Measurements from ENCODE around the gene PDZRN3. TPM values are rescaled to one million over a fixed set of nuclear protein-coding genes. Genes with fewer than 3 reads are reported as not detected.

The PDZRN3 gene
- total RNA-seq, 1 experiment from 2014 or later, result 0.55 TPM

- DNase-seq (ENCODE audit: low read depth), result no peak
Measured at GRCh38 chr3:73427048-73427706, 197.6 kb downstream of the PDZRN3 start.

DNA sequence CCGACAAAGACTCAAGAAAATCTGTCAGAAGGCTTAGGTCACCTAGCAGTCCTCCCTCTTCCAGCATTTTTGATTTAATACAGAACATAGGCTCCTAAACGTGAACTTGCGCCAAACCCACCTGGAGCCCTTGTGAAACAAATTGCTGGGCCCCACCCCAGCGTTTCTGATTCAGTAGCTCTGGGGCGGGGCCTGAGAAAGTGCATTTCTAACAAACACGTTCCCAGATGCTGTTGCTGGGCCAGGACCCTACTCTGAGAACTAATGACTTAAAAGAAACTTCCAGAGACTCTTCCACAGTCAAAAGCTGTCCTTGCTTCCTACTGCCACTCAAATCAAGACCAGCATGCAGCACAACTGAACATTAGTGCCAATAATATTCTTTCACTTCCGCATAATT, 198.1 kb downstream of the PDZRN3 start:
- DNase-seq (ENCODE audit: low read depth), result no peak

DNA sequence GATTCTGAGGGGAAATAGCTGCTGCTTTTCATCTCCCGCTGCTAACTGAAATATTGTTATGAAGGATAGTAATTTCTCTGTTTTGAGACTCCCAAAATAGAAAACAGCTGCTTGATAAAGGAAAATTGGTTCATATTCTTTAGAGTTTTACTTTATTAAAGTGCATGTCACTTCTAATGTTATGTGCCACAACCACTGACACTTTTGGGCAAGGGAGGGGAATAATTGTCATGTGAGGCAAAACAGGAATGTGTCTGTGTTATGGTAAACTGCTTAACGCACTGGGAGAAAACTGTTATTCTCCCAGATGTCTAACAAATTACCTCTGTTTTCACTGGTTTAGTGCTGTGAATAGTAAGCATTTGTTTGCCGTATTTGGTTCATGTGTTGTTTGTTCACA, 201.6 kb downstream of the PDZRN3 start:
- DNase-seq (ENCODE audit: low read depth), result no peak

DNA sequence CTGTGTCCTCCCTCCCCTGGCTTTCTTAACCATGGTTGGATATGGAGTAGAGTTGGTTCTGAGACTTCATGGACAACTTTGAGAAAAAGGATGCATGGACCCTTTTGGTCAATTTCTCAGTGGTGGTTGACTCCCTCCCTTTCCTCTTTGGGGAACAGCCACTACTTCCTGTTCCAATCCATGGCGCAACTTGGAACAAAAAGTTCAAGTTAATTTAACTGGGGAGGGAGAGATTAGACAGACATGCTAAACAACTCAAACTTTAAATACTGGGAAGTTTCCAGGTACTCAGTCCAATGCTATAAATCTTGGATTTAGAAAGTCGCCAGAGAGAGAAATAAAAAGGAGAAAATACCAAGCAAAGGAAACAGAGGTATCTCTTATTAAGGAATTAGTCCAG, 202.2 kb downstream of the PDZRN3 start:
- no peak for DNase-seq (ENCODE audit: low read depth)

DNA sequence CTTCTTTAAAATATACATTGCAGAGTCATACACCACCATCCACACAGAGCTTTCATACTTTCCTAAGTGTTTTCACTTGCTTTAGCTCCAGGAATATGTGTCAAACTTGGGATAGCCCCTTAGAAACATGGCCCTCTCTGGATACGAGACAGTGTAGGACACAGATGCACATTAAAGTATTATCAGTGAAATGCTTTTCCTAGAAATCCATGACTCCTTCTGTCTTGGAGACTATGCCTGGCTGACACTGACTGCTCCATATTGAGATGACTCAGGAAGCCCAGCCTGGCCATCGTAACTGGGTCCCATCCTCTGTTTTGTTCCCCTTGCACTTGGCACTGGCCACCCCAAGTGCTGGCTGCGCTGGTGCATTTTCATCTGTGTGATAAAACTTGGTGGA, 204.8 kb downstream of the PDZRN3 start:
- DNase-seq (ENCODE audit: low read depth), result no peak

GRCh38 chr3:73419179-73419803, 205.4 kb downstream of the PDZRN3 start:
- no peak for DNase-seq (ENCODE audit: low read depth)

DNA sequence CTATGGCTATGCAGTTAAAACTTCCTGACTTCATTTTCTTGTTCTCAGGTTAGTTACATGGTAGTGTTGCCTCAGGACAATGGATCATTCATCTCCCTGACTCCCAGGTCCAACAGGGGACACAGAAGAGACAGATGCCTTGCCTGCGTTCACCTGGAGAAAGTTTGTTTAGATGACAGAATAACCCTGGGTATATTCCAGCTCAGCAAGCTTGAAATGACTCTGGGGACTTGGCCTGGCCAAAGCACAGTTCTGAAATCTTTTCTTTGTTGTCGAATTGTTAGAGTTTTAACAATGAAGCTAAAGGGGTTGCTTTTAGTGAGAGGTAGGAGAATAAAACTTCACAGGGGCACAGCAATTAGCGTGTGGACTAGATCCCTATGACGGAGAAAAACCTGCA, 206.1 kb downstream of the PDZRN3 start:
- no peak for DNase-seq (ENCODE audit: low read depth)

DNA sequence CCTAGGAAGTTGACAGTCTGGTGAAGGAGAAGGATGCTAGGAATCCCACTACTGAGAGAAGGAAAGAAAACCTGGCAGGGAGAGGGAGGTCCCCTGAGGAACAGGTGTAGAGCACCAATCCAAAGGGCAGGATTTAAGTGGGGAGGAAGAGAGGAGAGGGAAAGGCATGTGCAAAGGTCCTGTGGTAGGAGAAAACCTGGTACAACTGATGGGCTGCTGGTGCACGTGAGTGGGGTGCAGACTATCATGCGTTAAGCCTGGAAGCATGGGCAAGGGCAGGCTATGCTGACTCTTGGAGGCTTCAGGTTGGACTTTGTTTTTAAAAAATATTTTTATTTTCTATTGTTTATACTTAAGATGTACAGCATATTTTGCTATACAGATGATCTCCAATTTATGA, 209.6 kb downstream of the PDZRN3 start:
- DNase-seq (ENCODE audit: low read depth), result no peak

GRCh38 chr3:73413619-73414018, 211.1 kb downstream of the PDZRN3 start:
- no peak for DNase-seq (ENCODE audit: low read depth)

DNA sequence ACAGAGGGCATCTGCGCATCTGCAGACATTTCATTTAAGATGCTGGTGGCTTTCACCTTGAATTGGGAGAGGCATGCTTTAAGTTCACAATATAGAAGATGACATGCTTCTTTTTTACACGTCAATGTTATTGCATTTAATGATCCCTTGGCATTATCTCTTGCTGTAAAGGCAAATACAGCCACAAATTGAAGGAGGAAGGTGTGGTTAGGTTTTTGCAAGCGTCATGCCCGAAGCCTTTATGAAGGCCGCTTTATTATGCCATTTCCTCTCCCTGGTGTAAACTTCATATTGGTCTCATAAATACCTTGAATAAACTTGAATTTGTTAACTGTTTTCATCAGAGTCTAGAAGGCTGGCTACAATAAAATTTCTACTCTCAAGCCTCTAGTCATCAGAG, 212.7 kb downstream of the PDZRN3 start:
- DNase-seq (ENCODE audit: low read depth), result no peak

DNA sequence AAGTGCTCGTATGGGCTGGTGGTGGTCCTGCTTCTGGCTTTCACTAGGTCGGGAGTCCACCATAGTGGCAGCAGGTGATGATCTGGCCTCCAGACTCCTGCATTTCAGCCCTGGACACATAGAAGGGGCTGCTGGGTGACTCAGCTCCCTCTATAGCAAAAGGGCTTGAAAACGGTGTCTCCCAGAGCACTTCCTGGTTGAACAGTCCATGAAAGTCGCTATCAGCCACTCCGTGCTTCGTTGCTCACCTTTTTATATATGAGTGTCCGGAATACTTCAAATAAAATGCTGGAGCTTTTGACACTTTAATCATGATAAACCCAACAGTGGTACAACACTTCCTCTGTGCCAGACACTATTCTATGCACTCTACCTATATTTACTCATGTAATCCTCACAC, 213.2 kb downstream of the PDZRN3 start:
- DNase-seq (ENCODE audit: low read depth), result no peak

DNA sequence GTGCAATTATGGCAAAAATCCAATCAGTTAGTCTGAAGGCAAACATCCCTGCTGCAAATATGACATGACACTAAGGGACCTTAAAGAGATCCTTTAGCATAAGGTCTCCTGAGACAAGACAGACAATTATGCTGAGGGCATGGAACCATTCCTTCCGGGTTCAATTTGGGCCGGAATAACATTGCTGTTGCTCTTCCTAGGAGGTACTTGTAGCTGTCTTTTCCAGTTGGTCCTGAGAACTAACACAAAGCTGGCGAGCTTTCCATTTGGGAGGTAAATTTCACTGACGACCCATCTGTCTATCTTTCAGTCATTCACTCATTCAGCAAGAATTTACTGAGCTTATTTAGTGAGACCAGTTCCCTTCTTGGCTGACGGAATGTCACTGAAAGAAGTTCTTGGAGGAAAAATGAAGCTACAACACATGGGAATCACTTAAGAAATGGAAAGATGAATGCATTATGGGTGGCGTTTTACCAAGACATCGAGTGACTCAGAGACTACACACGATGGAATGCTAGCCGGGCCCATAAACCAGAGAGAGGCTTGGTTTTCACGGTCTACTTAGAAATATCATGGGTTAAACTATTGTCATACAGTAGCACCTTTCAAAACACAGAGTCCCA, 215.5 kb downstream of the PDZRN3 start:
- peak; percentile 11 for DNase-seq (ENCODE audit: low read depth)

- no peak for DNase-seq (ENCODE audit: low read depth)
Measured at GRCh38 chr3:73408634-73409033, 216.1 kb downstream of the PDZRN3 start.

DNA sequence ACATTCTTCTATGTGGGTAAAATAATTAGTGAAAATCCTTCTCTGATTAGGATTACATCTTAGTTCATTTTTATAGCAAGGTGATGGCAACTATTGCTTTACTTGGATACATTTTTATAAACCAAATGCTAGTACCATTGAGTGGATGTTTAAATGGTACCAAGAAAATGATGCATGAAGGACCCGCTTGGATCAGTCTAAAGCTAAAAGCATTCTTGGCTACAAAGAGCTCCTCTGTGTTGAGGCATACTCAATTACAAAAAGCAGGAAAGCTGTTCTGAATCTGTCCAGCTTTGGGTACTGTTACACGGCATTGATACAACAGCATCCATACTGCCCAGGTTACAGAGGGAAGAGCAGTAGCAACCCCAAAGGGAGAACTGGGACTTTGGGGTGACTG, 217.2 kb downstream of the PDZRN3 start:
- DNase-seq (ENCODE audit: low read depth), result no peak

DNA sequence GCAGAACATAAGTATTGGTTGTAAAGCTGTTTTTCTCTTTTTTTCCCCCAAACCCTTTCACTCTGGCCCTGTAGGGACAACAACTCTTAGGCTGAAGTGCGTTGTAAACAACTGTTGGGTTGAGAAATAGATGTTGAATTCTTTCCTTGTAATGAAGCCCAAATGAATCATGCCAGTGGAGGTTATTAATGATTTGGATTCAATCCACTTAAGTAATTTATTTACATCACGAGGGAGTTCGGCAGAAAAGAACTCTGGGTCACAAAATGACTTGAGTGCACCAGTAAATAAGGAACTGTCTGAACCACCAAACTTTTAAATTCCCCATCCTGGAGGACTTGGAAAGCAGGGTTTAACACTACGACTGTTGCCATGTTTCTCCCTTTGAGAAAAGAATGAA, 218.9 kb downstream of the PDZRN3 start:
- DNase-seq (ENCODE audit: low read depth), result no peak

DNA sequence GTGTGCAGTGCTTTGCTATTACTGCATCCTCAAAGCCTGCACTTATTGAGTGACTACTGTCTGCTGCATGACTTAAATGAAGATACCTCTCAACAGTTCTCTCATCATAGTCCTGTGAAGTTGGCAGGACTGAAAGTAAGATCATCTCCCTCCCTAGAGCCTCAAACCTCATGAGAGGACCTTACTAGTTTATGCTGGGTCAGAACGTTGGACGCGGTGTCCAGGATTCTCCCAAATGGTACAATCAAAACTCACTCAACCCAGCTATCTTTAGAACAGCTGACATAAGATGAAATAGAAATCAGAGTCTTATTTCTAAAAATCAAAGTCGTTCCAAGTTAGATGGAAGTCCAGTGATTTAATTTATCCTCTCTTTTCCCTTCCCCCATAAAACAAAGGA, 219.7 kb downstream of the PDZRN3 start:
- DNase-seq (ENCODE audit: low read depth), result no peak

GRCh38 chr3:73404435-73404834, 220.3 kb downstream of the PDZRN3 start:
- DNase-seq (ENCODE audit: low read depth), result no peak

DNA sequence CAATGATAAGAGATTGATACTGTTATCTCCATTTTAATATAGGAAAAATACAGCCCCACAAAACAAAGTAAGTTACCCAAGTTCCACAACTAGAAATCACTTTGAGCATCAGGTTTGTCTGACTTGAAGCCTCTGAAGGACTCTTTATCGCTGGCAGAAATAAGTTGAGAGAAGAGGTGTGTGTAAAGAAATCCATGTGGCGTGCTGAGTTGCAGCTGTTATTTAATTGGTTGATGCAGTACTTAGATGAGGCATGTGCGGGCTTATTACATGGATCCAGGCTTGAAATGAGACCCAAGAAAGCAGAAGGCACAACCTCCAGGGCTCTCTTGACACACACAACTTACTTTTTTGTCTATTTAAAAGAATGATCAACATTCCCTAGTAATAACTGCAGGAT, 221.3 kb downstream of the PDZRN3 start:
- DNase-seq (ENCODE audit: low read depth), result no peak

- DNase-seq (ENCODE audit: low read depth), result no peak
Measured at GRCh38 chr3:73401616-73402279, 223.0 kb downstream of the PDZRN3 start.

GRCh38 chr3:73401059-73401458, 223.7 kb downstream of the PDZRN3 start:
- peak; percentile 7 for DNase-seq (ENCODE audit: low read depth)

DNA sequence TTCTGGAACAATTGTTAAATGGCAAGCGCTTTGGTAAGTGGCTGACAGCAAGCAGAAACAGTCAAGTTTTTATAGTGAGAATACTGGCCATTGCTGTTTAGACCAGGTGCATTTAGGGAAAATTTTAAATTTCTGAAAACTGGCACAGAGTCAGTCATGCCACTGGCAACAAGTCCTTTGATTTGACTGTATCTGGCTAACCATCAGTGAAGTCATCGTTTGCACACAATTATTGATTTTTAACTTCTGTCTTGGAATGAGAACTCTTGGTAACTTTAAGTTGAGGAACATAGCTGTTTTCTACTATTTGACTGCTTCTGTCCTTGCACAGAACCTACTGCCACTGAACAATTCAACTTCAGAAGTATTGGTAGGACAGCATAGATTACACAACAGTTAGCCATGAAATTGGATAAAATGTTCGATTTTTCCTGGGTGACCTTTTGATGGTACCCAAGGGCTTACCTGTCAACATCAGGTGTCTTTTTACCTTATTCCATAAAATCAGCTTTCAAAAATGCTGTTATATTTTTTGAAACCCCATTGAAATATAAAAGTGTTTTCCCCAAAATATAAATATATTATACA, 225.0 kb downstream of the PDZRN3 start:
- DNase-seq (ENCODE audit: low read depth), result no peak

- DNase-seq (ENCODE audit: low read depth), result no peak
Measured at GRCh38 chr3:73399106-73399505, 225.6 kb downstream of the PDZRN3 start.

All from HT1080 (cell line).